Panc1 (cell line): Measurements from ENCODE around the gene RNASE7.

Experiments used
- POLR2AphosphoS5 ChIP-seq: IDR thresholded peaks from 2 replicates; pipeline ENCODE4 v1.6.1; 2012; ENCODE audit warnings: mild to moderate bottlenecking, low read depth, low read length, moderate library complexity
- SIN3A ChIP-seq: IDR thresholded peaks from 2 replicates; pipeline ENCODE4 v1.6.1; 2012; ENCODE audit warnings: low read depth, mild to moderate bottlenecking, low read length, moderate library complexity, borderline replicate concordance; ENCODE audit not compliant: insufficient read depth
- TCF7L2 ChIP-seq: IDR thresholded peaks from 2 replicates; pipeline ENCODE4 v1.6.1; 2011; ENCODE audit warnings: mild to moderate bottlenecking, low read depth, low read length, inconsistent platforms
- TF ChIP-seq, protein P1 (sequence below): fragments of 450-650 bp; IDR thresholded peaks from 2 replicates; pipeline ENCODE4 v1.5.1; 2017; ENCODE audit warnings: mild to moderate bottlenecking
- TF ChIP-seq, protein P2 (sequence below), 2 experiments: IDR thresholded peaks; 2 replicates each; pipeline ENCODE4 v1.6.1; 2011 to 2012; ENCODE audit warnings: low read depth in 2 of 2, control low read depth in 1 of 2, low read length in 1 of 2, mild to moderate bottlenecking in 1 of 2, moderate library complexity in 1 of 2; ENCODE audit not compliant: insufficient read depth in 1 of 2

DNA sequence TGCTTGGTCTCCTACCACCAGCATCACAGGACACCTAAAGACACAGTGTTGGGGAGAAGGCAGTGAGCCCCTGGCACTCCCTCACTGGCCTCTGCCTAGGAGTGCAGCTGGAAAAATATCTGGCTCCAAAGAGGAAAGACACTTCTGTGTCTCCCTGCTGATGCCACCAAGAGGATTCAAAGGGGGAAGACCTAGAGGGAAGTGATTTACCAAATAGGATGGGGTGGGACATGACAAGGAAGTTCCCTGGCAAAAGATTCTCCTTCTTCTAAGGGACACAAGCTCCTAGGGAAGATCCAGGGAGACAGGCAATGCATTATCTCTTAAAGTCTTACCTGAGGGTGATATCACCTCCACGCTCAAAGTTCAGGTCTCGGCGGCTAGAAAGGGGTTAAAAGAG, 23.4 kb upstream of the RNASE7 start:
- TF ChIP-seq POLR2AphosphoS5 (no peak), SIN3A (no peak), TCF7L2 (no peak)
- TF ChIP-seq, protein P1, sequence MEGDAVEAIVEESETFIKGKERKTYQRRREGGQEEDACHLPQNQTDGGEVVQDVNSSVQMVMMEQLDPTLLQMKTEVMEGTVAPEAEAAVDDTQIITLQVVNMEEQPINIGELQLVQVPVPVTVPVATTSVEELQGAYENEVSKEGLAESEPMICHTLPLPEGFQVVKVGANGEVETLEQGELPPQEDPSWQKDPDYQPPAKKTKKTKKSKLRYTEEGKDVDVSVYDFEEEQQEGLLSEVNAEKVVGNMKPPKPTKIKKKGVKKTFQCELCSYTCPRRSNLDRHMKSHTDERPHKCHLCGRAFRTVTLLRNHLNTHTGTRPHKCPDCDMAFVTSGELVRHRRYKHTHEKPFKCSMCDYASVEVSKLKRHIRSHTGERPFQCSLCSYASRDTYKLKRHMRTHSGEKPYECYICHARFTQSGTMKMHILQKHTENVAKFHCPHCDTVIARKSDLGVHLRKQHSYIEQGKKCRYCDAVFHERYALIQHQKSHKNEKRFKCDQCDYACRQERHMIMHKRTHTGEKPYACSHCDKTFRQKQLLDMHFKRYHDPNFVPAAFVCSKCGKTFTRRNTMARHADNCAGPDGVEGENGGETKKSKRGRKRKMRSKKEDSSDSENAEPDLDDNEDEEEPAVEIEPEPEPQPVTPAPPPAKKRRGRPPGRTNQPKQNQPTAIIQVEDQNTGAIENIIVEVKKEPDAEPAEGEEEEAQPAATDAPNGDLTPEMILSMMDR = no peak
- TF ChIP-seq, protein P2, sequence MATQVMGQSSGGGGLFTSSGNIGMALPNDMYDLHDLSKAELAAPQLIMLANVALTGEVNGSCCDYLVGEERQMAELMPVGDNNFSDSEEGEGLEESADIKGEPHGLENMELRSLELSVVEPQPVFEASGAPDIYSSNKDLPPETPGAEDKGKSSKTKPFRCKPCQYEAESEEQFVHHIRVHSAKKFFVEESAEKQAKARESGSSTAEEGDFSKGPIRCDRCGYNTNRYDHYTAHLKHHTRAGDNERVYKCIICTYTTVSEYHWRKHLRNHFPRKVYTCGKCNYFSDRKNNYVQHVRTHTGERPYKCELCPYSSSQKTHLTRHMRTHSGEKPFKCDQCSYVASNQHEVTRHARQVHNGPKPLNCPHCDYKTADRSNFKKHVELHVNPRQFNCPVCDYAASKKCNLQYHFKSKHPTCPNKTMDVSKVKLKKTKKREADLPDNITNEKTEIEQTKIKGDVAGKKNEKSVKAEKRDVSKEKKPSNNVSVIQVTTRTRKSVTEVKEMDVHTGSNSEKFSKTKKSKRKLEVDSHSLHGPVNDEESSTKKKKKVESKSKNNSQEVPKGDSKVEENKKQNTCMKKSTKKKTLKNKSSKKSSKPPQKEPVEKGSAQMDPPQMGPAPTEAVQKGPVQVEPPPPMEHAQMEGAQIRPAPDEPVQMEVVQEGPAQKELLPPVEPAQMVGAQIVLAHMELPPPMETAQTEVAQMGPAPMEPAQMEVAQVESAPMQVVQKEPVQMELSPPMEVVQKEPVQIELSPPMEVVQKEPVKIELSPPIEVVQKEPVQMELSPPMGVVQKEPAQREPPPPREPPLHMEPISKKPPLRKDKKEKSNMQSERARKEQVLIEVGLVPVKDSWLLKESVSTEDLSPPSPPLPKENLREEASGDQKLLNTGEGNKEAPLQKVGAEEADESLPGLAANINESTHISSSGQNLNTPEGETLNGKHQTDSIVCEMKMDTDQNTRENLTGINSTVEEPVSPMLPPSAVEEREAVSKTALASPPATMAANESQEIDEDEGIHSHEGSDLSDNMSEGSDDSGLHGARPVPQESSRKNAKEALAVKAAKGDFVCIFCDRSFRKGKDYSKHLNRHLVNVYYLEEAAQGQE (IDR thresholded peaks at IDR 0.05; ENCODE audit: insufficient read depth in 1 of 2, low read depth in 2 of 2, low read length in 1 of 2) = no peak
